ENCODE results near the gene CDCP2. TPM values are rescaled to one million over a fixed set of nuclear protein-coding genes. Genes with fewer than 3 reads are reported as not detected.

Gene CDCP2
- total and polyA plus RNA-seq, 9 donors = 0.13 to 0.16 TPM; not detected in 7

GRCh38 chr1:54138994-54139393 is 13.8 kb downstream of the CDCP2 start:
- Histone ChIP-seq H3K27ac (ENCODE audit: low read length) (no peak overlapping the region), H3K4me3 (ENCODE audit: low read length) (no peak overlapping the region), H3K36me3 (ENCODE audit: control insufficient read depth, insufficient read depth, low read length) (no peaks in the 10 kb centered on the region), H3K27me3 (ENCODE audit: control insufficient read depth, insufficient read depth, low read length) (no peaks in the 10 kb centered on the region), H3K4me1 (ENCODE audit: control insufficient read depth, insufficient read depth, low read length) (peaks cover 17% of the 10 kb centered on the region), H3K9me3 (replicated peaks; ENCODE audit: control insufficient read depth, low read depth, low read length) (peaks cover 3% of the 10 kb centered on the region)
- no CpG with 5 or more reads among the region's 1 CpG for WGBS (ENCODE audit: insufficient coverage)
- DNase-seq = no peak

- Histone ChIP-seq H3K27ac (ENCODE audit: low read length) (no peak overlapping the region), H3K4me3 (ENCODE audit: low read length) (no peak overlapping the region), H3K9me3 (replicated peaks; ENCODE audit: control insufficient read depth, low read depth, low read length) (peaks cover 3% of the 10 kb centered on the region), H3K4me1 (ENCODE audit: control insufficient read depth, insufficient read depth, low read length) (peaks cover 17% of the 10 kb centered on the region), H3K36me3 (ENCODE audit: control insufficient read depth, insufficient read depth, low read length) (no peaks in the 10 kb centered on the region), H3K27me3 (ENCODE audit: control insufficient read depth, insufficient read depth, low read length) (no peaks in the 10 kb centered on the region)
- DNase-seq = peak; percentile 38
- 24% methylated on average over 7 of the region's 10 CpGs for WGBS (ENCODE audit: insufficient coverage)
These were observed 15.2 kb downstream of the CDCP2 start for GRCh38 chr1:54137534-54138061.

GRCh38 chr1:54136963-54137533 is 15.8 kb downstream of the CDCP2 start:
- 60% methylated on average over 4 of the region's 7 CpGs for WGBS (ENCODE audit: insufficient coverage)
- no peak overlapping the region for H3K27ac ChIP-seq (ENCODE audit: low read length)

DNA sequence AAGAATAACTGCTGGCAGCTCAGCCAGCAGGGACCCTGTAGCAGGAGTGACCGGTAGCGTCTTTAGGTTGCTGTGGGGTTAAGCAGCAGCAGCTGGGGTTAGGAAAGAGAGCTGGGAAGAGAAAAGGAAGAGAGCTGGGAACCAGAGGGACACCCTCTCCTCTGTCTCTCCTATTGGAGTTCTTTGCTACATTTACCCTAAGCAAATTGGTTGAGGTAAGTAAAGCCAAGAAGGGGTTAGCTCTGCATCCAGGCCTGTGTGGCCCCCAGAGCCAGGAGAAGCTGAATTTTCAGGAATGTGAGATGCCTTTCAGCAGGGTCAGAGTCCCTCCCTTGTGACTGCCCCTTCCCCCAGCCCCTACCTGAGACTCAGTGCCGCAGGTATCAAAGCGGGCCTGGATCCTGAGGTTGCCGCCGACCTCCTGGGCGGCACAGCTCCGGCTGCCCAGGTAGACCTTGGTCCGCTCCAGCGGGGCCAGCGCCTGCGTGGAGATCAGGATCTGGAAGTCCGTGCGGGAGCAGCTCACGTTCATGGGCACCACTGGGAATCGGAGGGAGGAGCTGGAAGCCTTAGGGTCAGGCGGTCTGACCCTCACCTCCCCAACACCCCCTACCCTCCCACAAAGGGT is 16.4 kb downstream of the CDCP2 start:
- Histone ChIP-seq H3K4me1 (ENCODE audit: control insufficient read depth, insufficient read depth, low read length) (peaks cover 17% of the 10 kb centered on the region), H3K9me3 (replicated peaks; ENCODE audit: control insufficient read depth, low read depth, low read length) (peaks cover 3% of the 10 kb centered on the region), H3K4me3 (ENCODE audit: low read length) (no peak overlapping the region), H3K27ac (ENCODE audit: low read length) (no peak overlapping the region), H3K27me3 (ENCODE audit: control insufficient read depth, insufficient read depth, low read length) (no peaks in the 10 kb centered on the region), H3K36me3 (ENCODE audit: control insufficient read depth, insufficient read depth, low read length) (no peaks in the 10 kb centered on the region)
- WGBS (ENCODE audit: insufficient coverage) = 82% methylated on average over 12 of the region's 17 CpGs
- DNase-seq = no peak

More at GRCh38 chr1:54136963-54137533, 15.8 kb downstream of the CDCP2 start:
- Histone ChIP-seq H3K4me3 (ENCODE audit: low read length) (no peak overlapping the region), H3K27me3 (ENCODE audit: control insufficient read depth, insufficient read depth, low read length) (no peaks in the 10 kb centered on the region), H3K4me1 (ENCODE audit: control insufficient read depth, insufficient read depth, low read length) (peaks cover 17% of the 10 kb centered on the region), H3K36me3 (ENCODE audit: control insufficient read depth, insufficient read depth, low read length) (no peaks in the 10 kb centered on the region), H3K9me3 (replicated peaks; ENCODE audit: control insufficient read depth, low read depth, low read length) (peaks cover 3% of the 10 kb centered on the region)
- no peak for DNase-seq

- Histone ChIP-seq H3K4me1 (ENCODE audit: control insufficient read depth, insufficient read depth, low read length) (peaks cover 17% of the 10 kb centered on the region), H3K4me3 (ENCODE audit: low read length) (no peak overlapping the region), H3K27me3 (ENCODE audit: control insufficient read depth, insufficient read depth, low read length) (peaks cover 2% of the 10 kb centered on the region), H3K36me3 (ENCODE audit: control insufficient read depth, insufficient read depth, low read length) (no peaks in the 10 kb centered on the region), H3K9me3 (replicated peaks; ENCODE audit: control insufficient read depth, low read depth, low read length) (peaks cover 3% of the 10 kb centered on the region), H3K27ac (ENCODE audit: low read length) (no peak overlapping the region)
- WGBS (ENCODE audit: insufficient coverage) = 50% methylated on average over 1 of the region's 5 CpGs
- DNase-seq = no peak
These were observed 17.2 kb downstream of the CDCP2 start for GRCh38 chr1:54135436-54136120.

- Histone ChIP-seq H3K27me3 (ENCODE audit: control insufficient read depth, insufficient read depth, low read length) (peaks cover 2% of the 10 kb centered on the region), H3K4me3 (ENCODE audit: low read length) (no peak overlapping the region), H3K9me3 (replicated peaks; ENCODE audit: control insufficient read depth, low read depth, low read length) (peaks cover 3% of the 10 kb centered on the region), H3K4me1 (ENCODE audit: control insufficient read depth, insufficient read depth, low read length) (peaks cover 17% of the 10 kb centered on the region), H3K36me3 (ENCODE audit: control insufficient read depth, insufficient read depth, low read length) (no peaks in the 10 kb centered on the region), H3K27ac (ENCODE audit: low read length) (no peak overlapping the region)
- DNase-seq = no peak
- WGBS (ENCODE audit: insufficient coverage) = 93% methylated on average over 3 of the region's 6 CpGs
These were observed 18.5 kb downstream of the CDCP2 start for GRCh38 chr1:54134295-54134694.

DNA sequence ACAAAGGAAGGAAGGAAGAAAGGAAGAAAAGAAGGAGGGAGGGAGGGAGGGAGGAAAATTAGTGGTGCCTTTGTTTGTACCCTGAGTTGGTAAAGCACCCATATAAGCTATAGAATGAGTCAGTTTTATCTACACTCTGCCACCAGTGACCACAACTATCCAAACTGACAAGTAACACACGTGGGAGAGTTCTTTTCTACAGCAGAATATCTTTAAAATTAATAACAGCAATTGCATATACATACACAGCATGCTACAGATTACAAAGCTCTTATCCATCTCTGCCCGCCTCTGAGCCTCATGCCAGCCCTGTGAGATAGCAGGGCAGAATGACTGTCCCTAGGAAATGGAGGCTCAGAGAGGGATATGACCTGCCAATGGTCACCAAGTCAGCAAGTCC is 20.3 kb downstream of the CDCP2 start:
- no peak for DNase-seq
- Histone ChIP-seq H3K4me3 (ENCODE audit: low read length) (no peak overlapping the region), H3K27ac (ENCODE audit: low read length) (no peak overlapping the region), H3K4me1 (ENCODE audit: control insufficient read depth, insufficient read depth, low read length) (peaks cover 10% of the 10 kb centered on the region), H3K36me3 (ENCODE audit: control insufficient read depth, insufficient read depth, low read length) (no peaks in the 10 kb centered on the region), H3K27me3 (ENCODE audit: control insufficient read depth, insufficient read depth, low read length) (peaks cover 2% of the 10 kb centered on the region), H3K9me3 (replicated peaks; ENCODE audit: control insufficient read depth, low read depth, low read length) (no peaks in the 10 kb centered on the region)
- no CpG with 5 or more reads among the region's 2 CpGs for WGBS (ENCODE audit: insufficient coverage)

DNA sequence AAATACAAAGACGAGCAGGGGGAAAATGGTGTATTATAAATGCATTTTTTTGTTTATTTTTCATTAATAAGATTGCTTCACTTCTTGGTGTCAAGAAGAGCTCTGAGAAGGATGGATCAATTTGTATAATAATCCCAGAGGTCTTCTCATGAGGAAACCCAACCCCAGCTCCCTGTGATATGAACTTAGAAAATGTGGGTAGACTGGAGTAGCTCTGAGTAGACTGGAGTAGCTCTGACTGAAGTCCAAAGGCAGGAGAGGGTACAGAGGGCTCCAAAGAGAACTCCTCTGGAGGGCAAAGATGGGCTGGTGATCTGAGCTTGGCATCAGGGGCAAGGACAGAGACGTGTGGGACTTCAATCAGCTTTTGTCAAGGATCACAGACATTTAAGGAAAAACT is 21.4 kb downstream of the CDCP2 start:
- no CpG with 5 or more reads among the region's 2 CpGs for WGBS (ENCODE audit: insufficient coverage)
- H3K9me3 ChIP-seq (replicated peaks; ENCODE audit: control insufficient read depth, low read depth, low read length) = no peaks in the 10 kb centered on the region
- H3K27ac ChIP-seq (ENCODE audit: low read length) = no peak overlapping the region
- H3K4me3 ChIP-seq (ENCODE audit: low read length) = no peak overlapping the region
- no peaks in the 10 kb centered on the region for H3K36me3 ChIP-seq (ENCODE audit: control insufficient read depth, insufficient read depth, low read length)
- peaks cover 2% of the 10 kb centered on the region for H3K27me3 ChIP-seq (ENCODE audit: control insufficient read depth, insufficient read depth, low read length)
- no peak for DNase-seq
- peaks cover 5% of the 10 kb centered on the region for H3K4me1 ChIP-seq (ENCODE audit: control insufficient read depth, insufficient read depth, low read length)

- H3K27me3 ChIP-seq (ENCODE audit: control insufficient read depth, insufficient read depth, low read length) = peaks cover 2% of the 10 kb centered on the region
- H3K27ac ChIP-seq (ENCODE audit: low read length) = no peak overlapping the region
- H3K4me1 ChIP-seq (ENCODE audit: control insufficient read depth, insufficient read depth, low read length) = no peaks in the 10 kb centered on the region
- no peaks in the 10 kb centered on the region for H3K9me3 ChIP-seq (replicated peaks; ENCODE audit: control insufficient read depth, low read depth, low read length)
- H3K36me3 ChIP-seq (ENCODE audit: control insufficient read depth, insufficient read depth, low read length) = no peaks in the 10 kb centered on the region
- H3K4me3 ChIP-seq (ENCODE audit: low read length) = no peak overlapping the region
- 82% methylated on average over 1 of the region's 2 CpGs for WGBS (ENCODE audit: insufficient coverage)
- no peak for DNase-seq
These were observed 22.9 kb downstream of the CDCP2 start for GRCh38 chr1:54129858-54130257.

GRCh38 chr1:54127594-54128300 is 25.1 kb downstream of the CDCP2 start:
- no peaks in the 10 kb centered on the region for H3K9me3 ChIP-seq (replicated peaks; ENCODE audit: control insufficient read depth, low read depth, low read length)
- no peaks in the 10 kb centered on the region for H3K4me1 ChIP-seq (ENCODE audit: control insufficient read depth, insufficient read depth, low read length)
- H3K4me3 ChIP-seq (ENCODE audit: low read length) = no peak overlapping the region
- no peaks in the 10 kb centered on the region for H3K36me3 ChIP-seq (ENCODE audit: control insufficient read depth, insufficient read depth, low read length)
- peaks cover 2% of the 10 kb centered on the region for H3K27me3 ChIP-seq (ENCODE audit: control insufficient read depth, insufficient read depth, low read length)
- WGBS (ENCODE audit: insufficient coverage) = 83% methylated on average over 3 of the region's 7 CpGs
- no peak overlapping the region for H3K27ac ChIP-seq (ENCODE audit: low read length)
- no peak for DNase-seq
